Osteocyte (in vitro differentiated cells): ENCODE results near the gene CADM2. TPM values are rescaled to one million over a fixed set of nuclear protein-coding genes. Genes with fewer than 3 reads are reported as not detected.

Source experiments
- DNase-seq: peaks from one replicate; pipeline ENCODE4 v3.0.0; 2021; ENCODE audit warnings: mixed read lengths; ENCODE audit not compliant: unreplicated experiment; ENCODE audit errors: extremely low spot score
- H3K27ac Mint-ChIP-seq: one replicate; pipeline ENCODE4 v1.8.0; 2021; ENCODE audit warnings: mild to moderate bottlenecking, mixed read lengths; ENCODE audit not compliant: unreplicated experiment
- H3K27me3 Mint-ChIP-seq: one replicate; pipeline ENCODE4 v1.8.0; 2021; ENCODE audit warnings: mixed read lengths; ENCODE audit not compliant: unreplicated experiment
- H3K36me3 Mint-ChIP-seq: one replicate; pipeline ENCODE4 v1.8.0; 2021; ENCODE audit warnings: mixed read lengths; ENCODE audit not compliant: unreplicated experiment
- H3K4me1 Mint-ChIP-seq: one replicate; pipeline ENCODE4 v1.8.0; 2021; ENCODE audit warnings: mixed read lengths; ENCODE audit not compliant: unreplicated experiment
- H3K4me3 Mint-ChIP-seq: one replicate; pipeline ENCODE4 v1.8.0; 2021; ENCODE audit warnings: mild to moderate bottlenecking, moderate library complexity, mixed read lengths; ENCODE audit not compliant: unreplicated experiment
- H3K9me3 Mint-ChIP-seq: one replicate; pipeline ENCODE4 v1.8.0; 2021; ENCODE audit warnings: mixed read lengths; ENCODE audit not compliant: unreplicated experiment
- CTCF ChIP-seq: fragments of 200-600 bp; sonication (generic); IDR thresholded peaks from 2 replicates; pipeline ENCODE4 v1.5.0; 2021; ENCODE audit warnings: antibody characterized with exemption, mild to moderate bottlenecking, moderate library complexity
- total RNA-seq: library from RNA; stranded (reverse); gene quantifications from 2 replicates; pipeline ENCODE4 v1.2.1, GENCODE V29; 2021

CADM2 gene
- total RNA-seq, 1 donor from 2014 or later: 1.5 TPM

DNA sequence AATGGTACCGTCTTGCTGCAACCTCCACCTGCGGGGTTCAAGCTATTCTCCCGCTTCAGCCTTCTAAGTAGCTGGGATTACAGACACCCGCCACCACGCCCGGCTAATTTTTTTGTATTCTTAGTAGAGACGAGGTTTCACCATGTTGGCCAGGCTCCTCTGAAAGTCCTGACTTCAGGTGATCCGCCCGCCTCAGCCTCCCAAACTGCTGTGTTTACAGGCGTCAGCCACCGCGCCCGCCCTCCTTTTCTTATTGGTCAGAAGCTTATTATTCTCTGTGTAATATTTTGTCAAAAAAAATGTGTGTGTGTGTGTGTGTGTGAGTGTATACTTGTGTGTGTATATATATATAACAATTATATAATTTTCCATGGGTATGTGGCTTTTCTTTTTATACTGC lies 425.6 kb downstream of the CADM2 start:
- no peak overlapping the region for H3K4me3 Mint-ChIP-seq
- no peak overlapping the region for H3K27ac Mint-ChIP-seq
- no peaks in the 10 kb centered on the region for H3K36me3 Mint-ChIP-seq
- H3K27me3 Mint-ChIP-seq: peaks cover 8% of the 10 kb centered on the region
- no peaks in the 10 kb centered on the region for H3K9me3 Mint-ChIP-seq
- DNase-seq: no peak
- no peaks in the 10 kb centered on the region for H3K4me1 Mint-ChIP-seq
- TF ChIP-seq CTCF: no peak

- H3K4me3 Mint-ChIP-seq: no peak overlapping the region
- H3K4me1 Mint-ChIP-seq: no peaks in the 10 kb centered on the region
- H3K27ac Mint-ChIP-seq: no peak overlapping the region
- H3K9me3 Mint-ChIP-seq: no peaks in the 10 kb centered on the region
- peaks cover 20% of the 10 kb centered on the region for H3K27me3 Mint-ChIP-seq
- H3K36me3 Mint-ChIP-seq: no peaks in the 10 kb centered on the region
- TF ChIP-seq CTCF: no peak
- DNase-seq: no peak
Measured at GRCh38 chr3:85387913-85388505, 429.2 kb downstream of the CADM2 start.

DNA sequence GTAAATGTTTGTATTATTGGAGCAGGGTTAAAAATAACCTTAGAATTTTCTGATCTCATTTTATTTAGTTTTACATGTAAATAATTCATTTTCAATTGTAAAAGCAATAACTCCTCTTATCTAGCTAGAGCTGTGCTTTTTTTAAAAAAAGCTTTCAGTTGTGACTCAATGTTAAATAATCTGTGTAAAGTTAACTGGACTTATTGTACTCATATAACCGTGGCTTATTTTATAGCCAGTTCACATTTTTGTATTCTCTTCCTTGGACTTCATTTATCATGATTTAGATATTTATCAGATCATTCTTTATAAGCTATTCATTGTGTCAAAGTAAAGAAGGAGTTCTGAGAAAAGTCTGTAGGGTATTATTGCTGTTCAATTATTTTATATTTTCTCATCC lies 435.6 kb downstream of the CADM2 start:
- Mint-ChIP-seq H3K4me1 (no peaks in the 10 kb centered on the region), H3K27me3 (peaks cover 16% of the 10 kb centered on the region), H3K27ac (no peak overlapping the region), H3K36me3 (no peaks in the 10 kb centered on the region), H3K9me3 (no peaks in the 10 kb centered on the region), H3K4me3 (no peak overlapping the region)
- TF ChIP-seq CTCF: no peak
- DNase-seq: no peak

DNA sequence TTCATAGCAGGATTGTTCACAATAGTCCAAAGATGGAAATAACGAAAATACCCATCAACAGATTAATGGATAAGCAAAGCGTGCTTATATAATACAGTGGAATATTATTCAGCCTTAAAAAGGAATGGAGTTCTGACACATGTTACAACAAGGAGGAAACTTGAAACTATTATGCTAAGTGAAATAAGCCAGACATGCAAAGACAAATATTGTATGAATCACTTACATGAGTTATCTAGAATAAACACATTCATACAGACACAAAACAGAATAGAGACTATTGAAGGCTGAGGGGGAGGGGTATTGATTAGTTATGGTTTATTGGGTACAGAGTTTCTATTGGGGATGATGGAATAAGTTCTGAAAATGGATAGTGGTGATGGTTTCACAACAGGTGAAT lies 438.6 kb downstream of the CADM2 start:
- Mint-ChIP-seq H3K27ac (no peak overlapping the region), H3K9me3 (no peaks in the 10 kb centered on the region), H3K36me3 (no peaks in the 10 kb centered on the region), H3K4me1 (no peaks in the 10 kb centered on the region), H3K4me3 (no peak overlapping the region), H3K27me3 (peaks cover 9% of the 10 kb centered on the region)
- TF ChIP-seq CTCF: no peak
- DNase-seq: no peak

- Mint-ChIP-seq H3K4me3 (no peak overlapping the region), H3K4me1 (peaks cover under 1% of the 10 kb centered on the region), H3K27ac (no peak overlapping the region), H3K9me3 (no peaks in the 10 kb centered on the region), H3K27me3 (no peaks in the 10 kb centered on the region), H3K36me3 (no peaks in the 10 kb centered on the region)
- no peak for TF ChIP-seq CTCF
- DNase-seq: no peak
Measured at GRCh38 chr3:85426121-85426520, 467.3 kb downstream of the CADM2 start.
